ENCODE measurements around the gene MRPL9.
"Not testable (repeated sequence)": the region's sequence is repeated elsewhere in the genome, so short reads cannot be mapped to it uniquely, and the experiment has no call there.

Gene MRPL9

DNA sequence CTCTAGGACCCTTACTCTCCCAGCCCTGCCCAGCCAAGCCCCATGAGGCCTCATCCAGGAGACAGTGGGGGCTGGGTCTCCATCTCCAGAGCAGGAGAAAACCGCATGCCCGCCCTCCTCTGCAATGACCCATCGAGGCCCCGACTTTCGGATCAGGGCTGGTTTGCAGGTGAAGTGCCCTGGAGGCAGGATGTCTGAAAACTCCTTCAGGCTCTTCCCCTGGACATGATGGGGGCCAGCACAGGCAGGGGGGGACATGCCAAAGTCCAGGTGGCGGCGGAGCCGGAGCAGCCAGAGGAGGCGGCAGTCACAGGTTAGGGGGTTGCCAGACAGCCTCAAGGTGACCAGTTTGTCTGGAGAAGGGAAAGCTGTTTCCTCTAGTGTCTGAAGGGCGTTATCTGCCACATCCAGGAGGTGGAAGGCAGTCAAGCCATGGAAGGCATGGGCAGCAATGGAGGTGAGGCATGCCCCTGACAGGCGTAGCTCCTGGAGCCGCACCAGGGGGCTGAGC is 38.1 kb upstream of the MRPL9 start:
- H3K4me3 ChIP-seq (ENCODE audit: low read length): no peak overlapping the region
- no peaks in the 10 kb centered on the region for H3K27me3 ChIP-seq (ENCODE audit: control insufficient read depth, insufficient read depth, low read length)
- H3K36me3 ChIP-seq (ENCODE audit: control insufficient read depth, insufficient read depth, low read length): no peaks in the 10 kb centered on the region
- H3K9ac ChIP-seq (ENCODE audit: low read length): no peak overlapping the region
- no peak overlapping the region for H3K27ac ChIP-seq (ENCODE audit: low read depth, low read length)
- H3K4me1 ChIP-seq (ENCODE audit: control insufficient read depth, insufficient read depth, low read length): no peaks in the 10 kb centered on the region

GRCh38 chr1:151800830-151801229 is 37.5 kb upstream of the MRPL9 start:
- no peaks in the 10 kb centered on the region for H3K4me1 ChIP-seq (ENCODE audit: control insufficient read depth, insufficient read depth, low read length)
- no peak overlapping the region for H3K27ac ChIP-seq (ENCODE audit: low read depth, low read length)
- H3K27me3 ChIP-seq (ENCODE audit: control insufficient read depth, insufficient read depth, low read length): no peaks in the 10 kb centered on the region
- H3K4me3 ChIP-seq (ENCODE audit: low read length): no peak overlapping the region
- no peak overlapping the region for H3K9ac ChIP-seq (ENCODE audit: low read length)
- no peaks in the 10 kb centered on the region for H3K36me3 ChIP-seq (ENCODE audit: control insufficient read depth, insufficient read depth, low read length)

- no peak overlapping the region for H3K9ac ChIP-seq (ENCODE audit: low read length)
- no peaks in the 10 kb centered on the region for H3K4me1 ChIP-seq (ENCODE audit: control insufficient read depth, insufficient read depth, low read length)
- H3K4me3 ChIP-seq (ENCODE audit: low read length): no peak overlapping the region
- H3K27me3 ChIP-seq (ENCODE audit: control insufficient read depth, insufficient read depth, low read length): no peaks in the 10 kb centered on the region
- H3K36me3 ChIP-seq (ENCODE audit: control insufficient read depth, insufficient read depth, low read length): no peaks in the 10 kb centered on the region
- H3K27ac ChIP-seq (ENCODE audit: low read depth, low read length): no peak overlapping the region
Measured at GRCh38 chr1:151799179-151800022, 36.1 kb upstream of the MRPL9 start.

DNA sequence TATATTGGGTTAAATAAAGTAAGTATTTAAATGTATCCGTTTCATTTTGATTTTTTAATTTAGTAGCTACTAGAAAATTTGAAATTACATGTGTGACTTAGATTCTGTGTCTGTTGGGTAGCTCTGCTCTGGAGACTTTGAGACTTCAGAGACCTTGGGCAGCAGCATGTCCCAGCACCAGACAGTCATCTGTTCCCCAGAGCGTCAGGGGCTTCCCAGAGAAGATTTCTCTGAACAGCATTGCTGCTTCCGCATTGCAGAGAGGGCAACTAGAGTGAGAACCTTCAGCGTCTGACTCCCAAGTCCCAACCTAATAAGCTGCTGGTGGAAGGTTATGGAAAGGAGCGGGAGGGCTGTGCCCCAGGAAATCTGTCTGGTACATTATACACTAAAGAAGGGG is 35.3 kb upstream of the MRPL9 start:
- Histone ChIP-seq H3K36me3 (ENCODE audit: control insufficient read depth, insufficient read depth, low read length) (no peaks in the 10 kb centered on the region), H3K27me3 (ENCODE audit: control insufficient read depth, insufficient read depth, low read length) (no peaks in the 10 kb centered on the region), H3K9ac (ENCODE audit: low read length) (no peak overlapping the region), H3K27ac (ENCODE audit: low read depth, low read length) (no peak overlapping the region), H3K4me3 (ENCODE audit: low read length) (no peak overlapping the region), H3K4me1 (ENCODE audit: control insufficient read depth, insufficient read depth, low read length) (no peaks in the 10 kb centered on the region)

DNA sequence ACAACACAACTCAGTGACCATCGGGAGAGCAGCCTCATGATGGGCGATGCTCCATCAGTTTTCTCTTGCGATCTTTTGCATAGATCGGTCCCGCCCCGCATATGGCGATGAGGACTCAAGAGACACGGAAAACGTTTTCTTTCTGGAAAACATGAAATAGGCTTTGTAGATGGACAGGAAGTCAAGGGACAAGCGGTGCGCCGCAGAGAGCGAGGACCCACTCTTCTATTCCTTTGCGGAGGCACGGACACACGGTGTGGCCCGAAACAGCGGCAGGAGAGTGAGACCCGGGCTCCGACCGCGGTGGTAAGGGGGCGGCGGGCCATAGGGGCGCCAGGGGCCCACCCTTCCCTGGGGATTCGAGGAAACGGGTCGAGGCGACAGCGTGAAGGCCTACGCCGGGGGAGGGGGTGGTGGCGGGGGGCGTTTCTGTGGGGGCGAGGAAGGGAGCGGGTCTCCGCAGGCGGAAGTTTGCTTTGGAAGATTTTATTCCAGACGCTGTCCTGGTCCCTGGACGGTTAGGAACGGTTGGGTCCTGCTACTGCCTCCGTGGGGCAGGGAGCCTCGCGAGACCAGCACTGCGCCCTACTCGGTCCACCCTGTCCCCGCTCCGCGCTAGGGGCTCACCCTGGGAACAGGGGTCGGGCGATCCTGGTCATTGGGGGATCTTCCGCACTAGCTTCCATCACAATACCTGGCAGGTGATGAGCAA is 27.8 kb upstream of the MRPL9 start:
- H3K27me3 ChIP-seq (ENCODE audit: control insufficient read depth, insufficient read depth, low read length): no peaks in the 10 kb centered on the region
- H3K27ac ChIP-seq (ENCODE audit: low read depth, low read length): no peak overlapping the region
- peak overlapping the region; percentile 32 for H3K9ac ChIP-seq (ENCODE audit: low read length)

DNA sequence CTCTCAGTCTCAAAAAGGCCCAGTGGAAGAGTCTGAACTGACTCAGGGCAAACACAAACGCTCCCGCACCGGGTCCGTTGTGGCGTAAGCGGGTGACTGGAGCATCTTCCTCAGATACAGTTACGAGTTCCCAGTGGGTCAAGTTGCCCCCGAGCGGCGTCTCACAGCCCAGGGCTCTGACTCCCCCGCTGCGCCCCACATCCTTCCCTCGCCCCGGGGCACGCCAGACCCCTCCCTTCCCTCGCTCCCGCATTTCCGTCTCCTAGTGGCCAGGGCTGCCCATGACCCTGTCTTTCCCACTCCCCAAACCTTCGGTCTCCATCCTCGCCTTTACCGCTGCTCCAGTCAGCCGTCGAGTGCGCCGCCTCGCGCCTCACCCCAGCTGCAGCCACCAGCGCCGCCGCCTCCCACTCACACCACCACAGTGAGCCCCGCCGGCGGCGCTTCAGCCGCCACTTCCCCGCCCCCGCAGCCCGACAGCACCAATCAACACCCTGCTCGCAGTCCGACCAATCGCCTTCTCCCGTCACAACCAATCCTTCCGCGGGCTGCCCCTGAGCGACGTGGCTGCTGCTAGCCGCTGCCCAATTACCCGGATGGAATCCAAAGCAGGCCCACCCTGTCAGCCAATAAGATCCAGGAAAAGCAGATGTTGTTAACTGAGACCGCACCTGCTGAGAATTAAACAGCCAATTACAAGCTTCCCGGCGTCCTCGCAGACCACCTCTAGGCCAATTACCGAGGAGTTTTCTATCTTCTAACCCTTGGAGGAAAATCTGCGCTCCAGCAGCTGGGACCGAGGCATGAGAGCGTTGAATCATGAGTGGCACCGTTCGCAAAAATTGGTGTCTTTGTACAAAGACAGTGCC is 27.0 kb upstream of the MRPL9 start, which contains the start of gene TDRKH:
TSS of gene TDRKH (minus strand) at position 430 of the 869 bp plus-strand sequence. CDS start 7,478 bp downstream, outside the sequence.
- no peak within 1 kb of the TSS for H3K27ac ChIP-seq (ENCODE audit: low read depth, low read length)
- peak within 1 kb of the TSS; percentile 39 for H3K9ac ChIP-seq (ENCODE audit: low read length)
- no peaks in the 10 kb centered on the region for H3K27me3 ChIP-seq (ENCODE audit: control insufficient read depth, insufficient read depth, low read length)
- H3K36me3 ChIP-seq (ENCODE audit: control insufficient read depth, insufficient read depth, low read length): no peaks in the 10 kb centered on the region
- H3K4me1 ChIP-seq (ENCODE audit: control insufficient read depth, insufficient read depth, low read length): peaks cover 5% of the 10 kb centered on the region
- H3K4me3 ChIP-seq (ENCODE audit: low read length): peak within 1 kb of the TSS; percentile 95

More for the DNA sequence above, 27.8 kb upstream of the MRPL9 start:
- H3K4me1 ChIP-seq (ENCODE audit: control insufficient read depth, insufficient read depth, low read length): peaks cover 5% of the 10 kb centered on the region
- H3K36me3 ChIP-seq (ENCODE audit: control insufficient read depth, insufficient read depth, low read length): no peaks in the 10 kb centered on the region
- peak overlapping the region; percentile 95 for H3K4me3 ChIP-seq (ENCODE audit: low read length)

GRCh38 chr1:151787689-151788088 is 24.4 kb upstream of the MRPL9 start:
- Histone ChIP-seq H3K4me1 (ENCODE audit: control insufficient read depth, insufficient read depth, low read length) (peaks cover 5% of the 10 kb centered on the region), H3K27ac (ENCODE audit: low read depth, low read length) (no peak overlapping the region), H3K27me3 (ENCODE audit: control insufficient read depth, insufficient read depth, low read length) (no peaks in the 10 kb centered on the region), H3K36me3 (ENCODE audit: control insufficient read depth, insufficient read depth, low read length) (no peaks in the 10 kb centered on the region), H3K4me3 (ENCODE audit: low read length) (no peak overlapping the region), H3K9ac (ENCODE audit: low read length) (no peak overlapping the region)

GRCh38 chr1:151783796-151784195 is 20.5 kb upstream of the MRPL9 start:
- H3K9ac ChIP-seq (ENCODE audit: low read length): no peak overlapping the region
- H3K4me3 ChIP-seq (ENCODE audit: low read length): no peak overlapping the region
- H3K36me3 ChIP-seq (ENCODE audit: control insufficient read depth, insufficient read depth, low read length): no peaks in the 10 kb centered on the region
- no peaks in the 10 kb centered on the region for H3K27me3 ChIP-seq (ENCODE audit: control insufficient read depth, insufficient read depth, low read length)
- H3K27ac ChIP-seq (ENCODE audit: low read depth, low read length): no peak overlapping the region
- no peaks in the 10 kb centered on the region for H3K4me1 ChIP-seq (ENCODE audit: control insufficient read depth, insufficient read depth, low read length)

DNA sequence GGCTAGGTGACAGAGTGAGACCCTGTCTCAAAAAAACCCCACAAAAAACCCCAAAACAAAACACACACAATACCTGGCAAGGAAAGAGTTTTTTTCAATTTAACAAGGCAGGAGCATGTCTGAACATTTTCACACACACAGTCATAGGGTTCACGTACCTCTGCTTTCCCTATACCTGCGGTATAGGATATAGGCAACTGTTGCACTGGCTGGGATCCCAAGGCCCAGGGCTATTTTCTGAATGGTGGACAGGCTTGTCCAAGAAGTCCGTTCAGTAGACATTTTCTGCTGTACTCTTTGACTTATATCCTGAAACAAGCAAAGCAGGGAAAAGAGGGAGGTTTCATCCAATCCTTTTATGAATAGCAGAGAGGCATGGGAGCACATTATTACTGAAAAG is 19.4 kb upstream of the MRPL9 start:
- no peak overlapping the region for H3K9ac ChIP-seq (ENCODE audit: low read length)
- H3K4me1 ChIP-seq (ENCODE audit: control insufficient read depth, insufficient read depth, low read length): no peaks in the 10 kb centered on the region
- no peaks in the 10 kb centered on the region for H3K27me3 ChIP-seq (ENCODE audit: control insufficient read depth, insufficient read depth, low read length)
- H3K27ac ChIP-seq (ENCODE audit: low read depth, low read length): no peak overlapping the region
- no peak overlapping the region for H3K4me3 ChIP-seq (ENCODE audit: low read length)
- peaks cover 5% of the 10 kb centered on the region for H3K36me3 ChIP-seq (ENCODE audit: control insufficient read depth, insufficient read depth, low read length)

- not testable (repeated sequence) for H3K36me3 ChIP-seq (ENCODE audit: control insufficient read depth, insufficient read depth, low read length); H3K27ac ChIP-seq (ENCODE audit: low read depth, low read length); H3K9ac ChIP-seq (ENCODE audit: low read length)
Measured at GRCh38 chr1:151782026-151782425, 18.7 kb upstream of the MRPL9 start.

DNA sequence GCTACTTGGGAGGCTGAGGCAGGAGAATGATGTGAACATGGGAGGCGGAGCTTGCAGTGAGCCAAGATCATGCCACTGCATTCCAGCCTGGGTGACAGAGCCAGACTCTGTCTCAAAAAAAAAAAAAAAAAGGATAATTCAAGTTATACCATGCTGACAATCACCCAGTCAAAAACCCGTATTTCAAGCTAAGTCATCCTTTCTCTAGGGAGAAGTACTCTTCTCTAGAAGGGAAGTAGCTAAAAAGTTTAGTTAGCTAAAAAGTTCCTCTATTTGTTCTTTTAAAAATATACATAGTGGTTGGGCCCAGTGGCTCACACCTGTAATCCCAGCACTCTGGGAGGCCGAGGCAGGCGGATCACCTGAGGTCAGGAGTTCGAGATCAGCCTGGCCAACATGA is 17.4 kb upstream of the MRPL9 start:
- H3K27ac ChIP-seq (ENCODE audit: low read depth, low read length); H3K27me3 ChIP-seq (ENCODE audit: control insufficient read depth, insufficient read depth, low read length); H3K36me3 ChIP-seq (ENCODE audit: control insufficient read depth, insufficient read depth, low read length); H3K9ac ChIP-seq (ENCODE audit: low read length); H3K4me1 ChIP-seq (ENCODE audit: control insufficient read depth, insufficient read depth, low read length); H3K4me3 ChIP-seq (ENCODE audit: low read length): not testable (repeated sequence)

More at GRCh38 chr1:151782026-151782425, 18.7 kb upstream of the MRPL9 start:
- not testable (repeated sequence) for H3K4me1 ChIP-seq (ENCODE audit: control insufficient read depth, insufficient read depth, low read length); H3K27me3 ChIP-seq (ENCODE audit: control insufficient read depth, insufficient read depth, low read length); H3K4me3 ChIP-seq (ENCODE audit: low read length)

DNA sequence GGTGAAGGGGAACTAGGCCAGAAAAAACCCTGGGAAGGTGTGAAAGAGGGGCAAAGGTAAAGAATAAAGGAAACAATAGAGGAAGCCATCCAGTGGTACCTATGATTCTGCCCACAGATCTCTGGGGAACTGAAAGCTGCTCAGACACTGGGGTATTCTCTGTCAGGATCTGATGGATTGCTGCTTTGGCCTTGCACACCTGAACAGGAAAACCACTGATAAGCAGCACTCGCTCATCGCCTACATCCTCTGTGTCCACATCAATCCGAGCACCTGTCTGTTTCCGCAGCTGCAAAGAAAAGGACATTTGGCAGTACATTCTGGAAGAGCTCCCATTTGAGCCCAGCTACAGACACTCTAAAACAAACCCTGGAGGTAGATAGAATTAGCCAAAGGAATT is 16.6 kb upstream of the MRPL9 start:
- peaks cover 5% of the 10 kb centered on the region for H3K36me3 ChIP-seq (ENCODE audit: control insufficient read depth, insufficient read depth, low read length)
- no peaks in the 10 kb centered on the region for H3K27me3 ChIP-seq (ENCODE audit: control insufficient read depth, insufficient read depth, low read length)
- H3K27ac ChIP-seq (ENCODE audit: low read depth, low read length): no peak overlapping the region
- H3K4me1 ChIP-seq (ENCODE audit: control insufficient read depth, insufficient read depth, low read length): no peaks in the 10 kb centered on the region
- no peak overlapping the region for H3K4me3 ChIP-seq (ENCODE audit: low read length)
- no peak overlapping the region for H3K9ac ChIP-seq (ENCODE audit: low read length)

All from rectal smooth muscle tissue (tissue), 1 donor.